Testis (tissue), 2 donors: Measurements from ENCODE around the gene EDC4.

Experiments used
- POLR2A ChIP-seq: fragments of 450-650 bp; IDR thresholded peaks from one replicate; pipeline ENCODE4 v1.6.1; 2017; ENCODE audit warnings: antibody characterized with exemption, mild to moderate bottlenecking, moderate library complexity
- TF ChIP-seq, protein P1 (sequence below), 3 experiments: fragments of 450-650 bp in 2 of 3; fragments of 200-600 bp in 1 of 3; sonication (generic) in 1 of 3; IDR thresholded peaks; one replicate each; pipeline ENCODE4 v1.5.1; 2016 to 2019; ENCODE audit warnings: antibody characterized with exemption in 3 of 3, mild to moderate bottlenecking in 2 of 3, moderate library complexity in 1 of 3

DNA sequence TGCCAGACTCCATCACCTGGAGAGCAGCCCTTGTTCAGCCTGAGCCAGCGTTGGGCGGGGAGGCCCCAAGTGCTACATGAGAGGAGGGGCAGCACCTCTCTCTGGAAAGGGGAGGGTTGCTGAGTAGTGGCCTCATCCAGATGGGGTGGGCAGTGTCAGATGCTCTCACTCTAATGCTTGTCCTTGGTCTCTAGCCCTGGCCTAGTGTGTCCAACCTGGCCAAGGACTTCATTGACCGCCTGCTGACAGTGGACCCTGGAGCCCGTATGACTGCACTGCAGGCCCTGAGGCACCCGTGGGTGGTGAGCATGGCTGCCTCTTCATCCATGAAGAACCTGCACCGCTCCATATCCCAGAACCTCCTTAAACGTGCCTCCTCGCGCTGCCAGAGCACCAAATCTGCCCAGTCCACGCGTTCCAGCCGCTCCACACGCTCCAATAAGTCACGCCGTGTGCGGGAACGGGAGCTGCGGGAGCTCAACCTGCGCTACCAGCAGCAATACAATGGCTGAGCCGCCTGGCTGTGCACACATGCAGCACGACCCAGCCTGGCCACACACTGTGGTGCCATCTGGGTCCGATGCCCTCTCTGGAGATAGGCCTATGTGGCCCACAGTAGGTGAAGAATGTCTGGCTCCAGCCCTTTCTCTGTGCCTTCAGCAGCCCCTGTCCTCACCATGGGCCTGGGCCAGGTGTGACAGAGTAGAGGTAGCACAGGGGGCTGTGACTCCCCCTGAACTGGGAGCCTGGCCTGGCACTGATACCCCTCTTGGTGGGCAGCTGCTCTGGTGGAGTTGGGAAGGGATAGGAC, 54.5 kb downstream of the EDC4 start:
- TF ChIP-seq POLR2A = no peak
- TF ChIP-seq, protein P1, sequence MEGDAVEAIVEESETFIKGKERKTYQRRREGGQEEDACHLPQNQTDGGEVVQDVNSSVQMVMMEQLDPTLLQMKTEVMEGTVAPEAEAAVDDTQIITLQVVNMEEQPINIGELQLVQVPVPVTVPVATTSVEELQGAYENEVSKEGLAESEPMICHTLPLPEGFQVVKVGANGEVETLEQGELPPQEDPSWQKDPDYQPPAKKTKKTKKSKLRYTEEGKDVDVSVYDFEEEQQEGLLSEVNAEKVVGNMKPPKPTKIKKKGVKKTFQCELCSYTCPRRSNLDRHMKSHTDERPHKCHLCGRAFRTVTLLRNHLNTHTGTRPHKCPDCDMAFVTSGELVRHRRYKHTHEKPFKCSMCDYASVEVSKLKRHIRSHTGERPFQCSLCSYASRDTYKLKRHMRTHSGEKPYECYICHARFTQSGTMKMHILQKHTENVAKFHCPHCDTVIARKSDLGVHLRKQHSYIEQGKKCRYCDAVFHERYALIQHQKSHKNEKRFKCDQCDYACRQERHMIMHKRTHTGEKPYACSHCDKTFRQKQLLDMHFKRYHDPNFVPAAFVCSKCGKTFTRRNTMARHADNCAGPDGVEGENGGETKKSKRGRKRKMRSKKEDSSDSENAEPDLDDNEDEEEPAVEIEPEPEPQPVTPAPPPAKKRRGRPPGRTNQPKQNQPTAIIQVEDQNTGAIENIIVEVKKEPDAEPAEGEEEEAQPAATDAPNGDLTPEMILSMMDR (IDR thresholded peaks at IDR 0.05) = no peak
